Keratinocyte (primary cell): ENCODE measurements around the gene ZNF346. TPM values are rescaled to one million over a fixed set of nuclear protein-coding genes. Genes with fewer than 3 reads are reported as not detected.

ENCODE experiments used
- DNase-seq: peaks from one replicate; pipeline ENCODE4 v3.0.0-alpha.2; 2011; ENCODE audit warnings: low read depth, missing footprints, low spot score
- FAIRE-seq: peaks from 2 replicates; lab custom pipeline; 2011; peaks lifted over from hg19 to GRCh38; lab: Jason Lieb, UNC
- H2AFZ ChIP-seq: 2 replicates; pipeline ENCODE4 v1.6.0; 2012; ENCODE audit warnings: low read length, control low read depth, inconsistent platforms; ENCODE audit not compliant: control insufficient read depth
- H3K27ac ChIP-seq: 2 replicates; pipeline ENCODE4 v1.5.1; 2011; ENCODE audit warnings: low read length; ENCODE audit not compliant: control insufficient read depth, insufficient read depth
- H3K27me3 ChIP-seq: 3 replicates; pipeline ENCODE4 v1.6.0; 2011; ENCODE audit warnings: low read length; ENCODE audit not compliant: control insufficient read depth, insufficient read depth; ENCODE audit errors: extremely low read depth
- H3K36me3 ChIP-seq, 2 experiments: 2 replicates in 1 of 2; 3 replicates in 1 of 2; pipeline ENCODE4 v1.5.1; 2011; ENCODE audit warnings: low read length in 2 of 2, mild to moderate bottlenecking in 1 of 2; ENCODE audit not compliant: control insufficient read depth in 2 of 2, insufficient read depth in 2 of 2; ENCODE audit errors: extremely low read depth in 1 of 2
- H3K4me1 ChIP-seq: 3 replicates; pipeline ENCODE4 v1.5.1; 2011; ENCODE audit warnings: low read length; ENCODE audit not compliant: control insufficient read depth, insufficient read depth; ENCODE audit errors: extremely low read depth
- H3K4me2 ChIP-seq: 3 replicates; pipeline ENCODE4 v1.6.0; 2011; ENCODE audit warnings: low read depth, low read length; ENCODE audit not compliant: control insufficient read depth, insufficient read depth; ENCODE audit errors: extremely low read depth
- H3K4me3 ChIP-seq, 3 experiments: fragments of 200-600 bp in 1 of 3; sonication (generic) in 1 of 3; 2 replicates in 2 of 3; 3 replicates in 1 of 3; pipeline ENCODE4 v1.5.1; 2011 to 2016; ENCODE audit warnings: low read length in 3 of 3, mild to moderate bottlenecking in 3 of 3, control low read depth in 2 of 3, inconsistent platforms in 1 of 3, low read depth in 1 of 3, mixed read lengths in 1 of 3, mixed run types in 1 of 3, moderate library complexity in 1 of 3; ENCODE audit not compliant: control insufficient read depth in 2 of 3, insufficient read depth in 2 of 3; ENCODE audit errors: extremely low read depth in 1 of 3
- H3K79me2 ChIP-seq: 2 replicates; pipeline ENCODE4 v1.6.0; 2012; ENCODE audit warnings: low read length; ENCODE audit not compliant: control insufficient read depth, insufficient read depth
- H3K9ac ChIP-seq: 3 replicates; pipeline ENCODE4 v1.6.0; 2011; ENCODE audit warnings: low read length; ENCODE audit not compliant: control insufficient read depth, insufficient read depth; ENCODE audit errors: extremely low read depth
- H3K9me1 ChIP-seq: 3 replicates; pipeline ENCODE4 v1.6.0; 2011; ENCODE audit warnings: low read length; ENCODE audit not compliant: control insufficient read depth, insufficient read depth; ENCODE audit errors: extremely low read depth
- H3K9me3 ChIP-seq: 2 replicates; pipeline ENCODE4 v1.5.1; 2012; ENCODE audit warnings: low read depth, low read length; ENCODE audit not compliant: control insufficient read depth
- H4K20me1 ChIP-seq: 3 replicates; pipeline ENCODE4 v1.6.0; 2011; ENCODE audit warnings: low read length; ENCODE audit not compliant: control insufficient read depth, insufficient read depth; ENCODE audit errors: extremely low read depth
- EZH2 ChIP-seq: IDR thresholded peaks from one replicate; pipeline ENCODE4 v1.6.1; 2012; ENCODE audit warnings: inconsistent platforms, mild to moderate bottlenecking, low read length, moderate library complexity
- dilution Hi-C: fragments of 300-500 bp; cut with MboI; formaldehyde crosslinking; loops from one replicate; pipeline ENCODE4 v1.7.0; 2020; ENCODE audit warnings: low sequenced_read_pairs; ENCODE audit not compliant: extremely low pct_ligation_motif_present
- polyA plus RNA-seq, 5 experiments: library from polyadenylated mRNA; depleted of rRNA in 3 of 5; stranded (reverse) in 3 of 5; stranded (forward) in 1 of 5; unstranded in 1 of 5; fragments of >200 nt; gene quantifications; 1 replicate in 1 of 5; 2 replicates in 3 of 5; 3 replicates in 1 of 5; pipeline versions ENCODE4 v1.2.1 to v1.2.3, GENCODE V29; 2011 to 2012; ENCODE audit warnings: missing spikeins in 2 of 5, low read depth in 1 of 5, low replicate concordance in 1 of 5
- TF ChIP-seq, protein P1 (sequence below), 3 experiments: IDR thresholded peaks in 1 of 3; conservative IDR thresholded peaks in 1 of 3; optimal IDR thresholded peaks in 1 of 3; 2 replicates in 2 of 3; 3 replicates in 1 of 3; pipeline versions ENCODE3 to v1.5.1; 2011; ENCODE audit warnings: low read length in 3 of 3, mild to moderate bottlenecking in 3 of 3, moderate library complexity in 2 of 3, control low read depth in 1 of 3, inconsistent platforms in 1 of 3; ENCODE audit not compliant: insufficient read depth in 2 of 3; ENCODE audit errors: extremely low read depth in 1 of 3

Gene ZNF346
- polyA plus RNA-seq, 1 donor (not counting 4 experiments of a cell fraction or from before 2014, with no cell fraction given) = 9.5 TPM

DNA sequence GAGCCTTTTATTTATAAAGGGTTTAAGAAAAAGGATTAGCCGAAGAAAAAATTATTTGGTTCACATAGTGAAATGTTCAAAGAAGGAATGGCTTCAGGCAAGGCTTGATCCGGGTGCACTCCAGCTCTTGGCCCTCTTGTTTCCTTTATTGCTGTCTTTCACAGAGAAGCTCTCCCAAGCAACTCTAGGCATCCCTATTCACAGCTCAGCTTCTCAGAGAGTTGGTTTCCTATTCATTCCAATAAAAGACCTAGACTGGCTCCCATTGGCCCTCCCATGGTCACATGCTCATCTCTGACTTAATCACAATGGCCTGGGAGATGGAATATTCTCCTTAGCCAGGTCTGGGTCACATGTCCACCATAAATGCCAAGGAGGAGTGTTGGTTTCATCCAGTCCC lies 54.8 kb downstream of the ZNF346 start:
- DNase-seq (no peak), FAIRE-seq (no peak)
- Histone ChIP-seq H3K27me3 (no peaks in the 10 kb centered on the region), H3K27ac (no peak overlapping the region), H3K9ac (no peak overlapping the region), H3K9me1 (no peaks in the 10 kb centered on the region), H2AFZ (no peak overlapping the region), H3K4me1 (no peaks in the 10 kb centered on the region), H3K36me3 (no peaks in the 10 kb centered on the region), H3K4me3 (no peak overlapping the region), H4K20me1 (no peaks in the 10 kb centered on the region), H3K79me2 (no peaks in the 10 kb centered on the region), H3K4me2 (no peak overlapping the region), H3K9me3 (no peaks in the 10 kb centered on the region)
- TF ChIP-seq, protein P1, sequence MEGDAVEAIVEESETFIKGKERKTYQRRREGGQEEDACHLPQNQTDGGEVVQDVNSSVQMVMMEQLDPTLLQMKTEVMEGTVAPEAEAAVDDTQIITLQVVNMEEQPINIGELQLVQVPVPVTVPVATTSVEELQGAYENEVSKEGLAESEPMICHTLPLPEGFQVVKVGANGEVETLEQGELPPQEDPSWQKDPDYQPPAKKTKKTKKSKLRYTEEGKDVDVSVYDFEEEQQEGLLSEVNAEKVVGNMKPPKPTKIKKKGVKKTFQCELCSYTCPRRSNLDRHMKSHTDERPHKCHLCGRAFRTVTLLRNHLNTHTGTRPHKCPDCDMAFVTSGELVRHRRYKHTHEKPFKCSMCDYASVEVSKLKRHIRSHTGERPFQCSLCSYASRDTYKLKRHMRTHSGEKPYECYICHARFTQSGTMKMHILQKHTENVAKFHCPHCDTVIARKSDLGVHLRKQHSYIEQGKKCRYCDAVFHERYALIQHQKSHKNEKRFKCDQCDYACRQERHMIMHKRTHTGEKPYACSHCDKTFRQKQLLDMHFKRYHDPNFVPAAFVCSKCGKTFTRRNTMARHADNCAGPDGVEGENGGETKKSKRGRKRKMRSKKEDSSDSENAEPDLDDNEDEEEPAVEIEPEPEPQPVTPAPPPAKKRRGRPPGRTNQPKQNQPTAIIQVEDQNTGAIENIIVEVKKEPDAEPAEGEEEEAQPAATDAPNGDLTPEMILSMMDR (optimal IDR thresholded peaks at IDR 0.05 in 1 of 3, IDR thresholded peaks at IDR 0.05 in 1 of 3, conservative IDR thresholded peaks at IDR 0.05 in 1 of 3; ENCODE audit: extremely low read depth in 1 of 3, insufficient read depth in 2 of 3, low read length in 3 of 3) = no peak
- no peak for TF ChIP-seq EZH2
- dilution Hi-C loops = no loop called here

DNA sequence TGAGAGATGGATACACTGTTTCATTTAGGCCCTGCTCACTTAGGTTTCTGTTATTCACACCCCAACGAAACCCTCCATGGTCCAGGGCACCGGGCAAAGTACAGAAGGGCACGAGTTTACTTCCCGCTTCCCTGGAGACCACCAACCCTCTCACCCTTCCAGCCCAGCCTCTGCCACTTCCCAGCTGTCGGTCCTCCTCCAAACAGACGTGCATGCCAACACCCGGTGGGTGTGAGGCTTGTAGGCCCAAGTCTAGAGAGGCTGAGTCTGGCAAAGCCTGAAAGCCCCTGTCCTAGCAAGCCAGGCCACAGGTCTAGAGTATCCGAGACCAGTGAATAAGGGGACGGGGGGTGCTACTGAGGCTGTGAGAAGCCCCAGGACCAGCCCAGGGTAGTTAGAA lies 57.1 kb downstream of the ZNF346 start:
- Histone ChIP-seq H3K4me3 (no peak overlapping the region), H3K27me3 (peaks cover 10% of the 10 kb centered on the region), H3K36me3 (no peaks in the 10 kb centered on the region), H3K4me2 (no peak overlapping the region), H2AFZ (no peak overlapping the region), H3K9me3 (no peaks in the 10 kb centered on the region), H3K79me2 (no peaks in the 10 kb centered on the region), H3K9me1 (no peaks in the 10 kb centered on the region), H4K20me1 (no peaks in the 10 kb centered on the region), H3K27ac (no peak overlapping the region), H3K9ac (no peak overlapping the region), H3K4me1 (no peaks in the 10 kb centered on the region)
- TF ChIP-seq, protein P1 (optimal IDR thresholded peaks at IDR 0.05 in 1 of 3, IDR thresholded peaks at IDR 0.05 in 1 of 3, conservative IDR thresholded peaks at IDR 0.05 in 1 of 3; ENCODE audit: extremely low read depth in 1 of 3, insufficient read depth in 2 of 3, low read length in 3 of 3) = no peak
- TF ChIP-seq EZH2 = no peak
- dilution Hi-C loops = no loop called here
- FAIRE-seq (no peak), DNase-seq (no peak)
